ENCODE data around the gene CCDC60. TPM values are rescaled to one million over a fixed set of nuclear protein-coding genes. Genes with fewer than 3 reads are reported as not detected.

CCDC60 gene
- total RNA-seq, 2 donors from 2014 or later, result not detected

- Histone ChIP-seq H3K36me3 (no peaks in the 10 kb centered on the region), H3K9me3 (no peaks in the 10 kb centered on the region), H3K4me1 (no peaks in the 10 kb centered on the region), H3K4me3 (no peak overlapping the region), H3K27me3 (no peaks in the 10 kb centered on the region), H3K27ac (no peak overlapping the region)
- TF ChIP-seq CTCF (IDR thresholded peaks at IDR 0.05), result no peak
- DNase-seq (ENCODE audit: low spot score), result no peak
Observed at GRCh38 chr12:119398190-119398589, 63.7 kb downstream of the CCDC60 start.

- TF ChIP-seq CTCF (IDR thresholded peaks at IDR 0.05), result no peak
- Histone ChIP-seq H3K9me3 (no peaks in the 10 kb centered on the region), H3K4me1 (no peaks in the 10 kb centered on the region), H3K27ac (no peak overlapping the region), H3K27me3 (no peaks in the 10 kb centered on the region), H3K36me3 (no peaks in the 10 kb centered on the region), H3K4me3 (no peak overlapping the region)
- DNase-seq (ENCODE audit: low spot score), result no peak
Observed at GRCh38 chr12:119399301-119399700, 64.8 kb downstream of the CCDC60 start.

GRCh38 chr12:119406308-119406707 lies 71.8 kb downstream of the CCDC60 start:
- H3K4me1 ChIP-seq, result peaks cover 0 to 6% of the 10 kb centered on the region in 2 donors
- H3K36me3 ChIP-seq, result no peaks in the 10 kb centered on the region
- no peaks in the 10 kb centered on the region for H3K27me3 ChIP-seq
- H3K9me3 ChIP-seq, result no peaks in the 10 kb centered on the region
- no peak for TF ChIP-seq CTCF (IDR thresholded peaks at IDR 0.05)
- peak overlapping the region in 1 of 2 donors; percentile 26 for H3K27ac ChIP-seq
- DNase-seq (ENCODE audit: low spot score), result no peak
- no peak overlapping the region for H3K4me3 ChIP-seq

GRCh38 chr12:119406811-119407210 lies 72.3 kb downstream of the CCDC60 start:
- no peaks in the 10 kb centered on the region for H3K36me3 ChIP-seq
- H3K27ac ChIP-seq, result peak overlapping the region in 1 of 2 donors; percentile 26
- no peak overlapping the region for H3K4me3 ChIP-seq
- DNase-seq (ENCODE audit: low spot score), result no peak
- peaks cover 0 to 6% of the 10 kb centered on the region in 2 donors for H3K4me1 ChIP-seq
- H3K9me3 ChIP-seq, result no peaks in the 10 kb centered on the region
- H3K27me3 ChIP-seq, result no peaks in the 10 kb centered on the region
- no peak for TF ChIP-seq CTCF (IDR thresholded peaks at IDR 0.05)

GRCh38 chr12:119409043-119409442 lies 74.5 kb downstream of the CCDC60 start:
- Histone ChIP-seq H3K27me3 (no peaks in the 10 kb centered on the region), H3K4me1 (peaks cover 0 to 13% of the 10 kb centered on the region in 2 donors), H3K4me3 (no peak overlapping the region), H3K9me3 (no peaks in the 10 kb centered on the region), H3K27ac (no peak overlapping the region), H3K36me3 (no peaks in the 10 kb centered on the region)
- no peak for TF ChIP-seq CTCF (IDR thresholded peaks at IDR 0.05)
- no peak for DNase-seq (ENCODE audit: low spot score)

GRCh38 chr12:119410396-119410795 lies 75.9 kb downstream of the CCDC60 start:
- no peak for TF ChIP-seq CTCF (IDR thresholded peaks at IDR 0.05)
- Histone ChIP-seq H3K4me3 (no peak overlapping the region), H3K27ac (no peak overlapping the region), H3K27me3 (no peaks in the 10 kb centered on the region), H3K36me3 (no peaks in the 10 kb centered on the region), H3K9me3 (no peaks in the 10 kb centered on the region), H3K4me1 (peaks cover 0 to 13% of the 10 kb centered on the region in 2 donors)
- no peak for DNase-seq (ENCODE audit: low spot score)

Measured in right atrium auricular region (tissue), 2 donors.